ENCODE data around the gene B3GALT6. TPM values are rescaled to one million over a fixed set of nuclear protein-coding genes. Genes with fewer than 3 reads are reported as not detected.

The B3GALT6 gene
- total RNA-seq, 4 donors from 2014 or later, result 1.8 to 23.5 (median 17.6) TPM

DNA sequence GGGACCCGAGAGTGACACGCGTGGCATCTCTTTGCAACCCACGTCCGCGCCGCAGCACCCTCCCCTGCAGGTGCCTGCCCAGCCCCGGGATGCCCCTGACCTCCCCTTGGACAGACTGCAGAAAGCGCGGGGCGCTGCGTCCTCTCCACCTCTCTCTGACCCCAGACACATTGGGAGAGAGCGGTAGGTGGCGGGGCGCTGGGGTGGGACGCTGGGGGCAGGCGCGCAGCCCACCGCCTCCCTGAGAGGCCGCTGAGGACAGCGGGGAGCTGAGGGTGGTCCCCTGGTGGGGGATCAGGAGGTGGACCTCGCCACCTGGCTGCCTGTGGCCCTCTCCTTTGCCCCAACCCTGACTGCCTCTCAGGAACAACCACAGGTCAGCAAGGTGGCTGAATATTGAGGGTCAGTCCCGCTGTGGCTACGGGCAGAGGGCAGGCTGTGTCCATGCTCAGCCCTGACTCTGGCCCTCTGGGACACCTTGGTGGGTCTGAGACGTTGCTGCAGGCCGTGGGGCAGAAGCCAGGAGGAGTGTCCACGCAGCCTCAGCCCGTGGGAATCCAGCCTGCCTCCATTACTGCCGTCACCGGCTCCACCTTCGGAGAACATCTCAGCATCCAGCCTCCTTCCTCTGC, 42.4 kb downstream of the B3GALT6 start:
- no peaks in the 10 kb centered on the region for H3K9me3 ChIP-seq
- peak overlapping the region; percentile 84 to 92 for H3K27ac ChIP-seq
- peak overlapping the region; percentile 93 to 94 for H3K4me3 ChIP-seq
- intact Hi-C loops (cut with DNase I; ENCODE audit: low total_unique reads), result no loop called here
- peaks cover 12 to 22% of the 10 kb centered on the region in 2 donors for H3K4me1 ChIP-seq
- TF ChIP-seq CTCF (IDR thresholded peaks at IDR 0.05) (no peak), POLR2A (IDR thresholded peaks at IDR 0.05) (no peak)
- DNase-seq, result no peak
- no peaks in the 10 kb centered on the region for H3K27me3 ChIP-seq
- no peaks in the 10 kb centered on the region for H3K36me3 ChIP-seq

- no peak overlapping the region for H3K27ac ChIP-seq
- peaks cover 12 to 22% of the 10 kb centered on the region in 2 donors for H3K4me1 ChIP-seq
- H3K4me3 ChIP-seq, result no peak overlapping the region
- no peak for DNase-seq
- no peaks in the 10 kb centered on the region for H3K9me3 ChIP-seq
- no peaks in the 10 kb centered on the region for H3K27me3 ChIP-seq
- H3K36me3 ChIP-seq, result no peaks in the 10 kb centered on the region
- intact Hi-C loops (cut with DNase I; ENCODE audit: low total_unique reads), result no loop called here
- TF ChIP-seq CTCF (IDR thresholded peaks at IDR 0.05), result no peak
- TF ChIP-seq POLR2A (IDR thresholded peaks at IDR 0.05), result no peak
Observed at GRCh38 chr1:1274931-1275431, 42.9 kb downstream of the B3GALT6 start.

DNA sequence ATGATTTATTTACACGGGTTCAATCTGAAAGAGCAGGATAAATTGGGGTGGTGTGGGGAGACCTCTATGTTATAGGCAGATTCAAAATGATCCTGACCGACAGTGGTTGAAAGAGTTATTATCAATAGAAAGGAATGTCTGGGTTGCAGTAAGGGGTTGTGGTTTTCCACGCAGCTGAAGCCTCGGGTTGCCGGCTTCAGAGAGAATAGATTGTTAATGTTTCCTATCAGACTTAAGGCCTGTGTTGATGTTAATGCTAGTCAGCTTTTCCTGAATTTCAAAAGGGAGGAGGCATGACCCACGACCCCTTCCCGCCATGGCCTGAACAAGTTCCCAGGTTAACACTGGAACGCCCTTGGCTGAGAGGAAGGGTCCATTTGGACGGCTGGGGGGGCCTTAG, 43.8 kb downstream of the B3GALT6 start:
- Histone ChIP-seq H3K4me1 (peaks cover 6 to 19% of the 10 kb centered on the region in 2 donors), H3K4me3 (no peak overlapping the region), H3K9me3 (no peaks in the 10 kb centered on the region), H3K36me3 (no peaks in the 10 kb centered on the region), H3K27ac (no peak overlapping the region), H3K27me3 (no peaks in the 10 kb centered on the region)
- TF ChIP-seq CTCF (IDR thresholded peaks at IDR 0.05) (no peak), POLR2A (IDR thresholded peaks at IDR 0.05) (no peak)
- intact Hi-C loops (cut with DNase I; ENCODE audit: low total_unique reads), result no loop called here
- no peak for DNase-seq

DNA sequence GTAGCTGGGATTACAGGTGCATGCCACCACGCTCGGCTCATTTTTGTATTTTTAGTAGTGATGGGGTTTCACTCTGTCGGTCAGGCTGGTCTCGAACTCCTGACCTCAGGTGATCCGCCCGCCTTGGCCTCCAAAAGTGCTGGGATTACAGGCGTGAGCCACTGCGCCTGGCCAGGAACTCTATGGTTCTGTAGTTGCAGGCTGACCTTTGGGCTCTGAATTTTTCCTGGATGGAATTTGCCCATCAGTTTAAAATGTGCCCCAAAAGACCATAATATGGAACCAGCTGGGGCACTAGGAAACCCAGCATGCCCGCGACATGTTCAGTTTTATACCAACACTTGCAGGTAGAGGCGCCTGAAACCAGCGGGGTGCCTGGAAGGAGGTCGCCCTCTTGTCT, 46.6 kb downstream of the B3GALT6 start:
- H3K9me3 ChIP-seq, result no peaks in the 10 kb centered on the region
- TF ChIP-seq POLR2A (IDR thresholded peaks at IDR 0.05) (no peak), CTCF (IDR thresholded peaks at IDR 0.05) (no peak)
- intact Hi-C loops (cut with DNase I; ENCODE audit: low total_unique reads), result no loop called here

GRCh38 chr1:1279028-1279427, 47.0 kb downstream of the B3GALT6 start:
- no peak for DNase-seq
- no peak overlapping the region for H3K4me3 ChIP-seq
- no peak overlapping the region for H3K27ac ChIP-seq
- H3K27me3 ChIP-seq, result no peaks in the 10 kb centered on the region
- intact Hi-C loops (cut with DNase I; ENCODE audit: low total_unique reads), result no loop called here
- no peaks in the 10 kb centered on the region for H3K36me3 ChIP-seq
- H3K4me1 ChIP-seq, result peaks cover 0 to 5% of the 10 kb centered on the region in 2 donors
- no peaks in the 10 kb centered on the region for H3K9me3 ChIP-seq
- TF ChIP-seq CTCF (IDR thresholded peaks at IDR 0.05), result no peak

More for the DNA sequence above, 46.6 kb downstream of the B3GALT6 start:
- Histone ChIP-seq H3K27me3 (no peaks in the 10 kb centered on the region), H3K27ac (no peak overlapping the region), H3K4me3 (no peak overlapping the region), H3K4me1 (peaks cover 0 to 5% of the 10 kb centered on the region in 2 donors), H3K36me3 (no peaks in the 10 kb centered on the region)
- no peak for DNase-seq

Data from uterus (tissue), 4 donors.